Activated CD4-positive, alpha-beta memory T cell treated with anti-CD3 and anti-CD28 coated beads for 36 hours (primary cell): ENCODE measurements around the gene ARID1B. TPM values are rescaled to one million over a fixed set of nuclear protein-coding genes. Genes with fewer than 3 reads are reported as not detected.
A peak's percentile ranks its signal among the peaks of the same experiment; 100 is the strongest.

Source experiments
- CTCF ChIA-PET: fragments of 350-600 bp; sonication (Branson Sonifier 250); formaldehyde crosslinking; loops from one replicate; lab custom pipeline; 2021; ENCODE audit warnings: antibody characterized with exemption, inconsistent platforms; lab: Charles Lee
- POLR2A ChIA-PET: fragments of 350-600 bp; sonication (Branson Sonifier 250); formaldehyde crosslinking; loops from one replicate; lab custom pipeline; 2021; ENCODE audit warnings: antibody characterized with exemption; lab: Charles Lee
- DNase-seq: peaks from one replicate; pipeline ENCODE4 v3.0.0-alpha.2; 2020
- H3K27ac Mint-ChIP-seq: one replicate; pipeline ENCODE4 v1.8.0; 2021; ENCODE audit warnings: mixed read lengths
- H3K27me3 Mint-ChIP-seq: one replicate; pipeline ENCODE4 v1.8.0; 2021; ENCODE audit warnings: mixed read lengths
- H3K36me3 Mint-ChIP-seq: one replicate; pipeline ENCODE4 v1.8.0; 2021; ENCODE audit warnings: mixed read lengths
- H3K4me1 Mint-ChIP-seq: one replicate; pipeline ENCODE4 v1.8.0; 2021; ENCODE audit warnings: low read depth, mixed read lengths
- H3K4me3 Mint-ChIP-seq: one replicate; pipeline ENCODE4 v1.8.0; 2021; ENCODE audit warnings: mild to moderate bottlenecking, mixed read lengths
- H3K9me3 Mint-ChIP-seq: one replicate; pipeline ENCODE4 v1.8.0; 2021; ENCODE audit warnings: mixed read lengths
- intact Hi-C: fragments of 100-400 bp; cut with micrococcal nuclease; formaldehyde crosslinking; loops from one replicate; pipeline ENCODE4 v1.15.1; 2023
- total RNA-seq, 2 experiments: library from RNA; stranded (reverse); gene quantifications; one replicate each; pipeline ENCODE4 v1.2.3, GENCODE V29; 2021

The ARID1B gene
- total RNA-seq, 2 experiments from 2014 or later, result 39.0 to 41.5 TPM

DNA sequence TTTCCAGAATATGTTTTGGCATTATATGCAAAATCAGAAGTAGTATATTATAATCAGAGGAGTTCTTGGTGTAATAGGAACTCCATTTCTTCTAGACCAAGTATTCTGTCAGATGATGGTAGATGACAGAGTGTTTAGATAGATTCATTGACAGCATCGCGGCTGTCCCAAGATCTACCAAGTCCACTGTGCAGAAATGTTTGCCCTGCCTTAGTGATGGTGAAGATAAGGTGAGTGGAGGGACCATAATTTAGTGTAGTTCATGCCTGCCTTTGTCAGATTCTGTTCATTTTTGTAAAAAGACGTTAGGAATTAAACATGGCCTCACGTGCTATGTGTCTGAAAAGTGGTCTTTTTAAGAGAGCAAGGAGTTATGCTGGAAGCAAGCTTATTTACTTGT, 270.1 kb downstream of the ARID1B start:
- ChIA-PET CTCF (interaction anchor here (2.0 to 4.1 kb wide), 3 partner anchors 11 to 81 kb away, joined by 4 to 37 read pairs (median 21); no protein-coding TSS in a partner anchor), POLR2A (interaction anchor here (1.0 kb wide), 1 partner anchor 26 kb away, joined by 3 read pairs; no protein-coding TSS in a partner anchor)
- Mint-ChIP-seq H3K4me3 (no peak overlapping the region), H3K27ac (no peak overlapping the region), H3K36me3 (no peaks in the 10 kb centered on the region), H3K4me1 (peaks cover 7% of the 10 kb centered on the region), H3K9me3 (no peaks in the 10 kb centered on the region), H3K27me3 (no peaks in the 10 kb centered on the region)
- no peak for DNase-seq
- intact Hi-C loops, result no loop called here

DNA sequence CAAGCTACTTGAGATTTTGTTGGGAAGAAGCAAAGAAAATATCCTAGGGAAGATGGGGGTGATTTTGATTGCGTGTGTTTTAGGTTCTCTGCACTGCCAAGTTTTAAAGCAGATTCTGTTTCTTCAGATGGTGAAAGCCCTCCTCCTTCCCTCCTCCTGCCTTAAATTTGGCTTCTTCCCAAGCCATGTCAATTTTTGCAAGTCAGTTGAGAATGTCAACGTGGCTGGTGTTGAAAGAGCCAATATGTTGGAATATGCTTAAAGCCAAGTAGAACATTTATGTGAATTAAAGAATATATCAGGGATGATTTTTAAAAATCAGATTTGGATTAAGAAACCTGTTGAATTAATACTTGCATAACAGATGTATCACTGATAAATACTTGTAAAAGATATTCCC, 270.8 kb downstream of the ARID1B start:
- Mint-ChIP-seq H3K27ac (no peak overlapping the region), H3K9me3 (no peaks in the 10 kb centered on the region), H3K4me1 (peaks cover 7% of the 10 kb centered on the region), H3K36me3 (no peaks in the 10 kb centered on the region), H3K4me3 (no peak overlapping the region), H3K27me3 (no peaks in the 10 kb centered on the region)
- no peak for DNase-seq
- CTCF ChIA-PET, result interaction anchor here (4.1 kb wide), 1 partner anchor 15 kb away, joined by 37 read pairs; no protein-coding TSS in a partner anchor
- intact Hi-C loops, result no loop called here
- POLR2A ChIA-PET, result no interaction called here

DNA sequence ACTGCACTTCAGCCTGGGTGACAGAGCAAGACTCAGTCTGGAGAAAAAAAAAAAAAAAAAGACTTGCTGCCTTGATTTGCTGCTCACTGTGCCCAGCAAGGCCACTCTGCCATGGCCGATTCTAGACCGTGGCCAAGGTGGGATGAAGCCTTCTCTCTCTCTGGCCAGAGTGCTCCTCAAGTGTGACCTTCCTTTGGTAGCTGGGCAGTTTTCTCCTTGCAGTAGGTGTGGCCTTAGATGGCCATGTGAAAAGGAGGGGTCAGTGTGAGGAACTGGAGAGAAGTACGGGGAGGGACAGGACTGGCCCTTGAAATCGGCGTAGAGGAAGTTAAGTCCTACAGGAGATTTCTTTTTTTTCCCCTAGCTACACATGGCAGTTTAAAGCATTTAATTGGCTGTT, 272.0 kb downstream of the ARID1B start:
- Mint-ChIP-seq H3K4me1 (peaks cover 13% of the 10 kb centered on the region), H3K27ac (no peak overlapping the region), H3K9me3 (no peaks in the 10 kb centered on the region), H3K4me3 (no peak overlapping the region), H3K36me3 (no peaks in the 10 kb centered on the region), H3K27me3 (no peaks in the 10 kb centered on the region)
- DNase-seq, result no peak
- intact Hi-C loops, result no loop called here
- ChIA-PET POLR2A (interaction anchor here (0.6 kb wide), 1 partner anchor 268 kb away, joined by 3 read pairs; no protein-coding TSS in a partner anchor), CTCF (interaction anchor here (1.4 kb wide), 1 partner anchor 15 kb away, joined by 3 read pairs; no protein-coding TSS in a partner anchor)

DNA sequence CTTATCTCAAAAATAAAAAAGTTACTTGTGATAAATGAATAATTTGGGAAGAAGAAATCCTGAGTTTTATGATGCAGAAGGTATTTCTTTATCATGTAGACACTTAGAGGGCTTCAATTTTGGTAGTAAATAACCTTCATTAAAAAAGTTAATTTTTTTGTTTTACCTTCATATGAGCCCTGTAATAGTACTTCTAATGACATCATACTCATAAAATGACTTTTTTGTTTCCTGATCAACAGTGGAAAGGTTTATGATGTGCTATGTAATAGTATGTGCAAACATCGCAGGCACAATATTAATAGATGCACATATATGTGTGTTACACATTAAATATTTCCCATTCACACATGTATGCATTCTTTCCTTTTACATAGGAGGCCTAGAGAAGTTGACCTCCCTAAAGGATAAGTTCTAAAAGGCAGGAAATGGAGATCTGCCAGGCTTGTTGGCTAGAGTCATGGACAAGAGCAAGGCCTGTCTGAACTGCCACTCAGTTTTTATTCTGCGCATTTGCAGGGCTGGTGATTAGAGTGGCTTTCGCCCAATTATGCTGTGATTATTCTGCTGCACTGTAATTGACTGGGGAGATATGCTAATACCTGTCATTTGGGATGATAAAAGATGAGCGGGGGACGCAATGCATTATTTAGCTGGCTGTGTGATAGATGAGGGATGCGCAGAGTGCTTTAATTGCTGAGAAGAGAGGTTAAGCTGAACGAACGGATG, 273.5 kb downstream of the ARID1B start:
- Mint-ChIP-seq H3K36me3 (peaks cover 3% of the 10 kb centered on the region), H3K27ac (no peak overlapping the region), H3K9me3 (peaks cover under 1% of the 10 kb centered on the region), H3K27me3 (no peaks in the 10 kb centered on the region), H3K4me1 (peaks cover 23% of the 10 kb centered on the region), H3K4me3 (no peak overlapping the region)
- intact Hi-C loops, result no loop called here
- ChIA-PET POLR2A (no interaction called here), CTCF (interaction anchor here (0.6 kb wide), 1 partner anchor 640 kb away, joined by 3 read pairs; no protein-coding TSS in a partner anchor)
- no peak for DNase-seq

DNA sequence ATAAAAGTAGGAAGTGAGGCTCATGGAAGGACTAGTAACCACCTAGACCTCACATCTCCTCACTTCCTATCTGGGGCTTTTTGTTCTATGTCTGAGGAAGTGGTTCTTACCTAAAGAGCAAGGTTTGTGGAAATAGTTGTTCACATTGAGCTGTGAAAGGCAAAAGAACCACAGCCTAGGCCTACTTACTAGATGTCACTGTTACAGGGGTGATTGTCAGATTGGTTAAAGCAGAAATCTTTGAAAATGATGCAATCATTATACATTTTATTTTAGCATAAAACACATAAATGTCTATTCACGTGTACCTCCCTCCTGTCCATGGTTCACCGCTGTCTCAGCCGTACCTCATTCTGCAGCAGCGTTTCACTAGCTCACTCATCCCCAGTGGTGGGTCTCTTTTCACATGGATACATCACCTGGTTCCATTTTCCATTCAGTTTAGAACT, 277.4 kb downstream of the ARID1B start:
- Mint-ChIP-seq H3K36me3 (peaks cover 3% of the 10 kb centered on the region), H3K4me1 (peaks cover 39% of the 10 kb centered on the region), H3K27ac (peak overlapping the region; percentile 91), H3K27me3 (no peaks in the 10 kb centered on the region), H3K9me3 (peaks cover 6% of the 10 kb centered on the region), H3K4me3 (no peak overlapping the region)
- ChIA-PET CTCF (interaction anchor here (0.5 to 2.3 kb wide), 10 partner anchors 8 to 245 kb away, joined by 3 to 15 read pairs (median 3); no protein-coding TSS in a partner anchor), POLR2A (interaction anchor here (0.6 to 3.6 kb wide), 5 partner anchors 12 to 53 kb away, joined by 3 to 20 read pairs (median 7); no protein-coding TSS in a partner anchor)
- DNase-seq, result peak; percentile 59
- intact Hi-C loops, result loop anchor here (1.0 to 2.0 kb wide), 2 partner anchors 20 to 32 kb away; no protein-coding TSS in a partner anchor

DNA sequence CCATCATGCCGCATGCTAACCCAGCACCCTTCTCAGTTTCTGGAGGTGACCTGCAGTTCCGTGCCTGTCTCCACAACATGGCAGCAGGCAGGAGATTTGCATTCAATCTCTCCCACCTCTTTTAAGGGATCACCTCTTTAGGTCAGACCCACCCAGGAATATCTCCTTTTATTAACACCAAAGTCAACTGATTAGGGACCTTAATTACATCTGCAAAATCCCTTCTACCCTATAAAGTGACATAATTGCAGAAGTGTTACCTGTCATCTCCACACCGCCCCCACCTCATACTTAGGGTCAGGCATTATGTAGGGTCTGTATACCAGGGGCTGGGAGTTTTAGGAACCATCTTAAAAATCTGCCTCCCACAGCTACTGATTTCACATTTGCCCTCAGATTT, 278.7 kb downstream of the ARID1B start:
- intact Hi-C loops, result loop anchor here (1.0 to 2.0 kb wide), 5 partner anchors 12 to 52 kb away; no protein-coding TSS in a partner anchor
- Mint-ChIP-seq H3K4me1 (peaks cover 45% of the 10 kb centered on the region), H3K36me3 (peaks cover 3% of the 10 kb centered on the region), H3K9me3 (peaks cover 6% of the 10 kb centered on the region), H3K4me3 (no peak overlapping the region), H3K27ac (peak overlapping the region; percentile 91), H3K27me3 (no peaks in the 10 kb centered on the region)
- no peak for DNase-seq
- ChIA-PET POLR2A (interaction anchor here (3.3 to 3.6 kb wide), 2 partner anchors 13 to 35 kb away, joined by 13 to 20 read pairs; no protein-coding TSS in a partner anchor), CTCF (interaction anchor here (1.0 to 2.3 kb wide), 6 partner anchors 10 to 52 kb away, joined by 3 to 15 read pairs (median 4); no protein-coding TSS in a partner anchor)

DNA sequence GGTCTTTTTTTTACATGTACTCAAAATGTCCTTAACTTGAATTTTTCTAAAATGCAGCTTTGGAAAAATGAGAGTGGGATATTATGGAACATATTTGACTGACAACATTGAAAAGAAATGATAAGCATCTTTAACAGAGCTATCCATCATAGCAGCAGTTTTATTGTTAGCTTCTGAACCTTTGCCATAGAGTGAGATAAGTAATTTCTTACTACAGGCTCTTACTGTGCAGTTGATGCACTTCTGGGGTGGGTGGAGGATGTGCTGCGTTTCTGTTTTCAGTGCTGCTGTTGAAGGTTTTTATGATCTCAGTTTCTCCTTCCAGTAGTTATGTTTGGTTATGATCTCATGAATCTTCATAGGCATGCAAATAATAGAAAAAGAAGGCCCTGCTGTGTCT, 279.1 kb downstream of the ARID1B start:
- intact Hi-C loops, result loop anchor here (1.0 kb wide), 4 partner anchors 12 to 52 kb away; no protein-coding TSS in a partner anchor
- Mint-ChIP-seq H3K27ac (peak overlapping the region; percentile 91), H3K4me3 (no peak overlapping the region), H3K27me3 (no peaks in the 10 kb centered on the region), H3K36me3 (peaks cover 3% of the 10 kb centered on the region), H3K4me1 (peaks cover 46% of the 10 kb centered on the region), H3K9me3 (peaks cover 6% of the 10 kb centered on the region)
- DNase-seq, result peak; percentile 78
- ChIA-PET CTCF (interaction anchor here (0.6 to 2.3 kb wide), 6 partner anchors 10 to 274 kb away, joined by 3 to 15 read pairs (median 6); no protein-coding TSS in a partner anchor), POLR2A (interaction anchor here (3.3 to 3.6 kb wide), 2 partner anchors 13 to 36 kb away, joined by 13 to 20 read pairs; no protein-coding TSS in a partner anchor)

DNA sequence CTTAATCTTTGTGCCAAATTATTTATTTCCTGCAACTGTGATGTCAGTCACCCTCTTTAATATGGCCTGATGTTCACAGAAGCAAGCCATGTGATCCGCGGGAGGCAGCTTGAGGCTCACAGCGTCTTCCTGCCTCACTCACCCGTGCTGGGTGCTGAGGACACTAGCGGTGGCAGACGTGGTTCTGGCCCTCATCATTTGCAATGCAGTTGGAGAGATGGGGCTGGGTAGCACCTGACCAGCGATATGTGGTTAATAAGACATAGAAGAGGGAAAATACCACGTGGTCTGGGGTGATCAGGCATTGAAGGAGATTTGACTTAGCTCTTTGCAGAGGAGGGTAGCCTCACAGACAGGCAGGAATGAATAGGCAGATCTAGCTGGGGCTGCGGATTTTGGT, 281.4 kb downstream of the ARID1B start:
- H3K27ac Mint-ChIP-seq, result no peak overlapping the region
- no peak for DNase-seq

DNA sequence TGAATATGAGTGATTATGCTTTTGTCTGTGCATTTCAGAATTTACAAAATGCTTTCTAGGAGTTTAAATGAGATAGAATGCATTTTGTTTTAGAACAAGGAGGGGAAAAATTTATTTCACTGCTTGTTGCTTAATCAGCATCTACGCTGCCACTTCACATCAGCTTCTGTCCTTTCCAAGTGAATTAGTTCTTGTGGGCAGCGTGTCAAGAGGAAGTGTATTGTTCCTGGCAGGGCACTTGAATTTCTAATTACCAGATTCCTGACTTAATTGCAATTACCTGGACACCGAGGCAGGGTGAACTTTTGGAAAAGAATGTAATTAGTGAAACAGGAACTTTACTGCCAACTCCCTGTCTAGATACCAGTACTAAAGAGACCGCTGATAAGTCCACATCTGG, 282.6 kb downstream of the ARID1B start:
- intact Hi-C loops, result no loop called here
- Mint-ChIP-seq H3K27ac (no peak overlapping the region), H3K4me3 (no peak overlapping the region), H3K27me3 (no peaks in the 10 kb centered on the region), H3K36me3 (peaks cover 3% of the 10 kb centered on the region), H3K4me1 (peaks cover 54% of the 10 kb centered on the region), H3K9me3 (peaks cover 6% of the 10 kb centered on the region)
- CTCF ChIA-PET, result interaction anchor here (1.0 kb wide), 1 partner anchor 13 kb away, joined by 4 read pairs; no protein-coding TSS in a partner anchor
- no peak for DNase-seq
- POLR2A ChIA-PET, result no interaction called here

More for the DNA sequence above, 281.4 kb downstream of the ARID1B start:
- Mint-ChIP-seq H3K4me3 (no peak overlapping the region), H3K4me1 (peaks cover 55% of the 10 kb centered on the region), H3K36me3 (peaks cover 3% of the 10 kb centered on the region), H3K9me3 (peaks cover 6% of the 10 kb centered on the region), H3K27me3 (no peaks in the 10 kb centered on the region)
- ChIA-PET POLR2A (no interaction called here), CTCF (interaction anchor here (0.8 to 1.0 kb wide), 2 partner anchors 13 to 60 kb away, joined by 3 read pairs; no protein-coding TSS in a partner anchor)
- intact Hi-C loops, result no loop called here

DNA sequence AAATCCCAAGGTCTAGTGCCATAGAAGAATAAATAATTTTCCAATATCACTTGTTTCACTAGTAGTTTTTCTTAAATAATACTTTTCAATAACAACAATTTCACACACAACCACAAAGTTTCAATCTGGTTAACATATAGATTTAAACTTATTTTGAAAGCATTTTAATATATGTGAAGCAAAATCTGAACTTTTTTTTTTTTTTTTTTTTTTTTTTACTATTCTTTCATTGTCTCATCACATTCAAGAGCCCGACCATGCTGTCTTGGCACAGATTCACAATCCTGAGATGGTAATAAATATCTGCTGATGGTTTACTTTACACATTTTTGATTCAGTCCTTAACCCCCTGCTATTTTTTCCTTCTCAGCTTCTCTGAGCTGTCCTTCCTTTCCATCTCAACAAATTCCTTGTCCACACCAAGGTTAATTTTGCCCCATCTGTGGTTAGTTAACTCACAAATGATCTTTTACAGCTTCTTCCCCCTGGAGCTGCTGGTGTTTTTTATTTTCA, 283.3 kb downstream of the ARID1B start:
- CTCF ChIA-PET, result interaction anchor here (1.0 kb wide), 1 partner anchor 14 kb away, joined by 4 read pairs; no protein-coding TSS in a partner anchor
- Mint-ChIP-seq H3K4me1 (peaks cover 47% of the 10 kb centered on the region), H3K4me3 (no peak overlapping the region), H3K27ac (no peak overlapping the region), H3K9me3 (peaks cover 6% of the 10 kb centered on the region), H3K36me3 (no peaks in the 10 kb centered on the region), H3K27me3 (no peaks in the 10 kb centered on the region)
- no peak for DNase-seq
- POLR2A ChIA-PET, result no interaction called here
- intact Hi-C loops, result no loop called here

DNA sequence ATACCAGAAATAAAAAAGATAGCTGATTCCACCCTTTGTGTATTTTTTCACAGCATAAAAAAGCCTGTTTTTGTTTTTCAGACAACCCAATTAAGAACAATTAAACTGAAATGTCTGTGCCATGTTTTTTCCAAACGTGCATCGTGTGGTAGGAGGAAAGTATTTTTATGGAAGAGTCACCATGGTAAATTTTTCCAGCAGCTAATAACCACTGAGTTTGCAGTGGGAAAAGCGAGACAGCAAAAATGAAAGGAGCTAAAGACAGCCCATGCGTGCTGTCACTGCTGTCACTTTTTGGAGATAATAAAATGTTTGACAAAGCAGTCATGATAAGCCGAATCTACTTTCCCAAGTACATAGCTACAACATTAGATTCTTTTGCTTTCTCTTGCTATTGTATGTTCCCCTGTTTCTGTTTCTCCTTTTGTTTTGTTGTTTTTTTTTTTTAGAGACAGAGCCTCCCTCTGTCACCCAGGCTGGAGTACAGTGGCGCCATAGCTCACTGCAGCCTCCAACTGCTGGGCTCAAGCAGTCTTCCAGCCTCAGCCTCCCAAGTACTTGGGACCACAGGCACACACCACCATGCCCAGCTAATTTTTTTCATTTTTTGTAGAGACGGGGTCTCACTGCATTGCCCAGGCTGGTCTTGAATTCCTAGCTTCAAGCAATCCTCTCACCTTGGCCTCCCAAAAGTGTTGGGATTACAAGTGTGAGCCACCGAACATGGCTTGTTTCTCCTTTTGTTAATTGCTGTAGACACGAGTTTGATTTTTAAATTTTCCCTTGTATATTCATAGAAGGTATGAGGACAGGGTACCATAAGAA, 284.8 kb downstream of the ARID1B start:
- POLR2A ChIA-PET, result no interaction called here
- DNase-seq, result no peak
- CTCF ChIA-PET, result no interaction called here
- Mint-ChIP-seq H3K9me3 (no peaks in the 10 kb centered on the region), H3K27me3 (no peaks in the 10 kb centered on the region), H3K4me3 (no peak overlapping the region), H3K4me1 (peaks cover 46% of the 10 kb centered on the region), H3K36me3 (no peaks in the 10 kb centered on the region), H3K27ac (no peak overlapping the region)
- intact Hi-C loops, result no loop called here
